DMS153 (cell line): ENCODE data around the gene FAM193B.

Experiments used
- DNase-seq: peaks from one replicate; lab custom pipeline; 2025; lab: John Stamatoyannopoulos, UW

FAM193B gene

GRCh38 chr5:177515580-177515979 lies 38.8 kb downstream of the FAM193B start:
- DNase-seq = no peak

DNA sequence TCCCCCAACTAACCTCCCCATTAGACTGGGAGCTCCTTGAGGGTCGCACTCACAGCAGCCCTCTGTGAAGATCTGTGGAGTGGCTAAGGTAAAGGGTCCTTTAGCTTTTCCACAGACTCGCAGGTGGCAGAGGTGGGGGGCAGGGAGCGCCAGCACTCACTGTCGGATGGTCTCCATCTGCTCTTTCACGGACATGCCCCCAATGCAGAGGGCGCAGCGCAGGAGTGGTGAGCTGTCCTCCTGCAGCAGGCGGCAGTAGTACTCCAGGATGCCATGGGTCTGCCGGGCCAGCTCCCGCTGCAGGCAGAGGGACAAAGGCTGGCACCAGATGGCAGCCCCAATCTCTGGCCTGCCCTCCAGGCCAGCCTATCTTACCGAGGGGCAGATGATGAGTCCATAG lies 39.8 kb downstream of the FAM193B start:
- no peak for DNase-seq

DNA sequence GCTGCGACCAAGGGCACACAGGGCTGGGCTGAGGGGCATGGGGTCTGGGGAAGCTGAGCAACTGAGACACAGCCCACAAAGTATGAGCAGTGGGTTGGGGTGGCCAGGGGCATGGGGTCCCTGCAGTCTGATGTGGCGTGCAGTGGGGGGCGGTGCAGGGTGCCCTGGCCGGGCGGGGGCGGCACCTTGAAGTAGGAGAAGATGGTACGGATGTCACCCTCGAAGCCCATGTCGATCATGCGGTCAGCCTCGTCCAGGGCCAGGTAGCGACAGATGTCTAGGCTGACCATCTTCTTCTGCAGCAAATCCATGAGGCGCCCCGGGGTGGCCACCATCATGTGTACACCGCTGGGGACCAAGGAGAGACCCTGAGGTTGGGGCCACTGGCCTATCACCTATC lies 40.9 kb downstream of the FAM193B start:
- no peak for DNase-seq

- no peak for DNase-seq
These were observed 41.5 kb downstream of the FAM193B start for GRCh38 chr5:177512736-177513380.

DNA sequence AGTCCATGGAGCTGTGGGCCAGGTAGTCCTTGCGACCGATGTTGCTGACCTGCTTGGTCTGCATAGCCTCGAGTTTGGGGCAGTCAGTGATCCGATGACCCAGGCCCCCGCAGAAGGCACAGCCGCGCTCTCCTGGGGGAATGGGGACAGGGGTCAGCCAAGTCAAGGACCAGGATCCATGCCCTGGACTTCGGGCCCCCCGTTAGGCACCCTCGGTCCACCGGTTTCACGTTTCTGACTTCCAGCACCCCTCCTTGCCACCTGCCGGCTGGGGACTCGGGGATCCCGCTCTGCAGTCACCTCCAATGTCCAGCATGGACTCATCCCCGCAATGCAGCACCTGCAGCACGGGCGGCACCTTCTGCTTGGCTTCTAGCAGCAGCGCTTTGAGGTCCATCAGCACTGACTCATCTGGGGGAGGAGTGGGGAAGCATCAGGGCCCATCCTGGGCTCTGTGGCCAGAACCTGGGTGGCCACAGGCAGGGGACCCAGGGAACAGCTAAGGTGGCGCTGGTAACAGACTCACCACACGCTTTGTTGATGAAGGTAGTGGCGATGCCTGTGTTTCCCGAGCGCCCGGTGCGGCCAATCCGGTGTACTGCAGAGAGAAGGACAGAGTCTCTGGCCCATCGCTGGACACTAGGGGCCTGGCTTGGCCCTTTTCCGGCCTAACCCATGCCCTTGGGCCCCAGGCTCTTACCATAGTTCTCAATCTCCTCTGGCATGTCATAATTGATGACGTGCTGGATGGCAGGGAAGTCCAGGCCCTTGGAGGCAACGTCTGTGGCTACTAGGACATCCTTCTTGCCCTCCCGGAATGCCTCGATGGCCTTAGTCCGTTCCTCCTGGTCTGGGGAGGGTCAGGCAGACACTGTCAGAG lies 42.3 kb downstream of the FAM193B start:
- DNase-seq = no peak

DNA sequence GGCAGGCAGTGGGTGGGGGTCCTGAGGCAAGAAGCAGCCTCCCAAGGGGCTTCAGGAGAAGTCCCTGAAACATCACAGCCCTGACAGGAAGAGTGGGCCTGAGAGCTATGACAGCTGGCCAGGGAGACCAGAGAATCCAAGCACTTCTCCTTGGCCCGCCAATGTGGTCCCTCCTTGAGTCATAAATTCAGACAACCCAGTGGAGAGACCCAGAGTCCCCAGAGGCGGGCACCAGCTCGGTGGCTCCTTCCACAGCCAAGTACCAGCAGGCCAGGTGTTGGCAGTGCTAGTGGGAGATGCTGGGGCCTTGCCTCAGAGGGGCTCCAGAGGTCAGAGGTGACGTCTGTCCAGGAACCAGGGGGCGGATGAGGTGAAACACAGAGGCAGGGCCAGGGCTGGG lies 43.2 kb downstream of the FAM193B start:
- DNase-seq = no peak

GRCh38 chr5:177510567-177511053 lies 43.8 kb downstream of the FAM193B start:
- no peak for DNase-seq

DNA sequence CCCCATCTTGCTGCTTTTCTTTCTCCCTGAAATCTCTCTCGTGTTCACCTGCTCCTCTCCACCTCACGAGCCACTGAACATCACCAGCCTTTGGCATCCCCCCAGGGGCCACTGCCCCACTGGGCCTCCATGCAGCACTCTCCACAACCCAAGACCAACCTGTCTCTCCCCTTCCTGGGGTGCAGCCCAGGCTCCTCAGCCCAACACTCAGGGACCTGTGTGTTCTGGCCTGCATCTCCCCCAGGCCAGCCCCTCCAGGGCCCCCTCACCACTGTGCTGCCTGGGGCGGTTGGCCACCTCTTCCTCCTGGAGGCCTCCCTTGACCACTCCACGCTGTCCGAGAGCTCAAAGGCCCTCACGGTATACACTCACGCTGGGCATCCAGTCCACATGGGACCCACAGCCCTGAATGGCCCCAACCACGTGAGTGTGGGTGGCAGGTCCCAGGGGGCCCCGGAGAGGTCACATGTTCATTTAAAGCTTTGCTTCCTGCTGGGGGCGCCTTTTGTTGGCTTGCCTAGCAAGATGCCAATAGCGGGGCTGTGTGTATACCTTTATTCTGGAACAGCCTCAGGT lies 44.3 kb downstream of the FAM193B start:
- DNase-seq = no peak

GRCh38 chr5:177509381-177509951 lies 44.9 kb downstream of the FAM193B start, which contains the start of gene DOK3:
Gene DOK3 (minus strand): TSS chr5:177509826. CDS start chr5:177509540, 286 bp downstream.
- DNase-seq = no peak

- no peak for DNase-seq
These were observed 45.5 kb downstream of the FAM193B start for GRCh38 chr5:177508837-177509236.

DNA sequence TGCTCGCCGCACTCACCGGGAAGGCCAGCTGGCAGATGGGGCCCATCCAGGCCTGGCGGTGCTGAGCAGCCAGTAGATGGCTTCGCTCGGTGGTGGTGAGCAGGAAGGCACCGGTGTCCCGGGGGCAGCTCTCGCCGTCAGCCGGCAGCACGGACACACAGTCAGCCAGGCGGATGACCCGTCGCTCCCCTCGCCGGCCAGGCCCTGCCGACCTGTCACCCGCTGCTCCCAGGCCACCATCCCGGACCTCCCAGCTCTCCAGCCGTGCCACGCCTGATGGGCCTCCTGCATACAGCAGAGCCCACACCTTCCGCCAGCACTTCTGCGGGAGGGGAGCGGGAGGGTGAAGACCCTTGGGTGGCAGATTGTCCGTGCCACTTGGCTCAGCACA lies 46.1 kb downstream of the FAM193B start:
- DNase-seq = no peak

DNA sequence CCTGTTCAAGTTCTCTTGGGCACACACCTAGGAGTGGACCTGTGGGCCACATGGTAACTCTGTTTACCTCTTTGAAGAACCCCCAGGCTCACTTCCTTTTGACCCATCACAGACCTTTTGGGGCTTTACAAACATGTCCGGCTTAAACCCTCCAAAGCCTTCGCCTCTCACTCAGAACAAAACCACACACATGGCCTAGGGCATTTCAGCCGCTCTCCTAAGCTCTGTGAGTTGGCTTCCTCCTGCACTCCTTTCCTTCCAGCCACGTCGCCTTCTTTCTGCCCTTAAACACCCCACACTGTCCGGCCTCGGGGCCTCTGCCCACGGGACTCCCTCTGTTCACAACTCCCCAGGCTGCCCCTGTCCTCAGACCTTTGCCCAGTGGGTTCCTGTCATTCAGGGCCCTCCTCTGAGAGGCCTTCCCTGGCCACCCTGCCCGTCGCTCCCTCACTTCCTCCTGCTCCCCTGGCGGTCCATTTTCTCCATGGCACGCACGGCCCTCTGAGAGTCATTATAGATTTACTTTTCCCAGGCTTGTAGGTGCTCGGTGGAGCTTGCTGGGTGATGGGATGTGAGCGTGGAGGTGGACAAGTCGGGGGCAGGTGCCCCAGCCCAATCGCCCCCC lies 46.7 kb downstream of the FAM193B start:
- no peak for DNase-seq

- no peak for DNase-seq
These were observed 47.2 kb downstream of the FAM193B start for GRCh38 chr5:177507165-177507564.

DNA sequence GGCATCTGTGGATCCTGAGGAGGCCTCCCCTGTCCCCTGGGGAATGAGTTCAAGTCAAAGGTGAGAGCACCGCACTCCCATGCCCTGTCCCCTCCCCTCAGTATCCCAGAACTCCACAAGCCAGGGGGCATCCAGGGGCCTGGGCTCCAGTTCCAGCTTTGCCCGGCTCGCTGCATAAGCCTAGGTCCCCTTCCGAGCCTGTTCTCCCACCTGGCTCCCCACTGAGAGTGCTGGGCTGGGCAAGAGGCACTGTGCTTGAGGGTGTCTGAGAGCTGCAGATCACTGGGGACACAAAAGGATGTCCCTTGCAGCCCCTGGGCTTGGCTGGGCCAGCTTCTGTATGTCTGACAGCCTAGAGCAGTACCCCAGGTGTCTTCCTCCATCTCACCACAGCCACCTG lies 49.3 kb downstream of the FAM193B start:
- DNase-seq = no peak

- DNase-seq = no peak
These were observed 50.0 kb downstream of the FAM193B start for GRCh38 chr5:177504086-177505056.

DNA sequence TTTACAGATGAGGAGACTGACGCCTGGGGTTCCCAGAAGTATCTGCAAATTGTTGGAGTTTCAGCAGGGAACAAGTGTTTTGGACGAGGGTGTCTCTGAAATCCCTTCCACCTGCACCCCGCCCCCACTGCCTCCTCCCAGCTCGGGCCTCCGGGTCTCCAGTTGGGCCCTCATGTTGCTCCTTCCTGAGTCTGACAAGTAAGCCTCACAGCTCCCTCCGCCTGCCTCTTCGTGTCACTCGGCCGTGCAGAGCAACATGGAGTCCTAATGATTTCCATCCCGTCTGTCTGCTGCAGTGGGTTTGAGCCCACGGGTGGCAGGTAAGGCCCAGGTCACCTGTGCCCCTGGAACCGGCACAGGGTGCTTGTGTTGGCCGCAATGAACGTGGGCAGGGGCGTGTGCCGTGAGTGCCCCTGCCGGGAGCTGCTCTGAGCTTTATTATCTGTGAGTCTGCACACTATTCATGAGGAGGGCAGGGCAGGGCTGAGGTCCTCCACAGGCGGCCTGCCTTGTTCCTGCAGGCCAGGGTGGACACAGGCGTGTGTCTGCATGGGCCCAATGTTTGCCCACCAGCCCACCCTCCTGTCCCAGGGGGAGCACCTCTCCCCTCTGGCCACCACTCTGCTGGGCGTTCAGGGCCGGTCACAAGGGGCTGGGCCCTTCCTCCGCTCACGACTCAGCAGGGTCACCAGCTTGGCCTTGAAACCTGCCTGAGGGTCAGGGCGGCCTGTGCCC lies 50.8 kb downstream of the FAM193B start:
- no peak for DNase-seq

- no peak for DNase-seq
These were observed 51.5 kb downstream of the FAM193B start for GRCh38 chr5:177502886-177503285.

- no peak for DNase-seq
These were observed 52.3 kb downstream of the FAM193B start for GRCh38 chr5:177501874-177502678.
